WTC11 (cell line): ENCODE data around the gene DYNLT1.

ENCODE experiments used
- CREB1 ChIP-seq: sonication (generic); formaldehyde crosslinking; IDR thresholded peaks from 2 replicates; pipeline ENCODE4 v1.8.0; 2023; ENCODE audit warnings: mild to moderate bottlenecking, missing genetic modification reagents
- NFE2L1 ChIP-seq: sonication (generic); formaldehyde crosslinking; IDR thresholded peaks from 2 replicates; pipeline ENCODE4 v1.8.1; 2023; ENCODE audit warnings: missing genetic modification reagents
- NFYB ChIP-seq: sonication (generic); formaldehyde crosslinking; conservative IDR thresholded peaks from 2 replicates; pipeline ENCODE4 v1.8.0; 2022; ENCODE audit warnings: low read depth, missing genetic modification reagents
- SMAD3 ChIP-seq: sonication (generic); formaldehyde crosslinking; IDR thresholded peaks from 2 replicates; pipeline ENCODE4 v1.8.0; 2022; ENCODE audit warnings: missing genetic modification reagents, mild to moderate bottlenecking, borderline replicate concordance
- SOX15 ChIP-seq: fragments of 250-450 bp; sonication (Bioruptor Pico); IDR thresholded peaks from 2 replicates; pipeline ENCODE4 v1.9.0; 2021; ENCODE audit warnings: mild to moderate bottlenecking
- SP1 ChIP-seq: sonication (generic); formaldehyde crosslinking; conservative IDR thresholded peaks from 2 replicates; pipeline ENCODE4 v1.8.1; 2022; ENCODE audit warnings: missing genetic modification reagents
- ZNF263 ChIP-seq: sonication (generic); formaldehyde crosslinking; IDR thresholded peaks from 2 replicates; pipeline ENCODE4 v1.8.1; 2022; ENCODE audit warnings: low read depth, mild to moderate bottlenecking, moderate library complexity, missing genetic modification reagents
- TF ChIP-seq, protein P1 (sequence below): sonication (generic); formaldehyde crosslinking; IDR thresholded peaks from 2 replicates; pipeline ENCODE4 v1.8.1; 2022; ENCODE audit warnings: low read depth, mild to moderate bottlenecking, moderate library complexity, missing genetic modification reagents, borderline replicate concordance
- TF ChIP-seq, protein P2 (sequence below): fragments of 200-600 bp; IDR thresholded peaks from 2 replicates; pipeline ENCODE4 v1.8.0; 2022; ENCODE audit warnings: antibody characterized with exemption
- TF ChIP-seq, protein P3 (sequence below): sonication (generic); formaldehyde crosslinking; conservative IDR thresholded peaks from 2 replicates; pipeline ENCODE4 v1.8.1; 2022; ENCODE audit warnings: mild to moderate bottlenecking, missing genetic modification reagents
- TF ChIP-seq, protein P4 (sequence below): sonication (generic); formaldehyde crosslinking; IDR thresholded peaks from 2 replicates; pipeline ENCODE4 v1.8.1; 2023; ENCODE audit warnings: mild to moderate bottlenecking, missing genetic modification reagents, moderate library complexity

- TF ChIP-seq NFE2L1 (CRISPR knock-in tag) (no peak), NFYB (CRISPR knock-in tag) (no peak), SMAD3 (no peak), SP1 (CRISPR knock-in tag) (no peak), CREB1 (CRISPR knock-in tag) (no peak), SOX15 (CRISPR knock-in tag) (no peak), ZNF263 (CRISPR knock-in tag) (no peak)
- TF ChIP-seq, protein P1, sequence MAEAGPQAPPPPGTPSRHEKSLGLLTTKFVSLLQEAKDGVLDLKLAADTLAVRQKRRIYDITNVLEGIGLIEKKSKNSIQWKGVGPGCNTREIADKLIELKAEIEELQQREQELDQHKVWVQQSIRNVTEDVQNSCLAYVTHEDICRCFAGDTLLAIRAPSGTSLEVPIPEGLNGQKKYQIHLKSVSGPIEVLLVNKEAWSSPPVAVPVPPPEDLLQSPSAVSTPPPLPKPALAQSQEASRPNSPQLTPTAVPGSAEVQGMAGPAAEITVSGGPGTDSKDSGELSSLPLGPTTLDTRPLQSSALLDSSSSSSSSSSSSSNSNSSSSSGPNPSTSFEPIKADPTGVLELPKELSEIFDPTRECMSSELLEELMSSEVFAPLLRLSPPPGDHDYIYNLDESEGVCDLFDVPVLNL: no peak
- TF ChIP-seq, protein P2, sequence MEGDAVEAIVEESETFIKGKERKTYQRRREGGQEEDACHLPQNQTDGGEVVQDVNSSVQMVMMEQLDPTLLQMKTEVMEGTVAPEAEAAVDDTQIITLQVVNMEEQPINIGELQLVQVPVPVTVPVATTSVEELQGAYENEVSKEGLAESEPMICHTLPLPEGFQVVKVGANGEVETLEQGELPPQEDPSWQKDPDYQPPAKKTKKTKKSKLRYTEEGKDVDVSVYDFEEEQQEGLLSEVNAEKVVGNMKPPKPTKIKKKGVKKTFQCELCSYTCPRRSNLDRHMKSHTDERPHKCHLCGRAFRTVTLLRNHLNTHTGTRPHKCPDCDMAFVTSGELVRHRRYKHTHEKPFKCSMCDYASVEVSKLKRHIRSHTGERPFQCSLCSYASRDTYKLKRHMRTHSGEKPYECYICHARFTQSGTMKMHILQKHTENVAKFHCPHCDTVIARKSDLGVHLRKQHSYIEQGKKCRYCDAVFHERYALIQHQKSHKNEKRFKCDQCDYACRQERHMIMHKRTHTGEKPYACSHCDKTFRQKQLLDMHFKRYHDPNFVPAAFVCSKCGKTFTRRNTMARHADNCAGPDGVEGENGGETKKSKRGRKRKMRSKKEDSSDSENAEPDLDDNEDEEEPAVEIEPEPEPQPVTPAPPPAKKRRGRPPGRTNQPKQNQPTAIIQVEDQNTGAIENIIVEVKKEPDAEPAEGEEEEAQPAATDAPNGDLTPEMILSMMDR: no peak
- TF ChIP-seq, protein P3, sequence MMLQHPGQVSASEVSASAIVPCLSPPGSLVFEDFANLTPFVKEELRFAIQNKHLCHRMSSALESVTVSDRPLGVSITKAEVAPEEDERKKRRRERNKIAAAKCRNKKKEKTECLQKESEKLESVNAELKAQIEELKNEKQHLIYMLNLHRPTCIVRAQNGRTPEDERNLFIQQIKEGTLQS: no peak
- TF ChIP-seq, protein P4, sequence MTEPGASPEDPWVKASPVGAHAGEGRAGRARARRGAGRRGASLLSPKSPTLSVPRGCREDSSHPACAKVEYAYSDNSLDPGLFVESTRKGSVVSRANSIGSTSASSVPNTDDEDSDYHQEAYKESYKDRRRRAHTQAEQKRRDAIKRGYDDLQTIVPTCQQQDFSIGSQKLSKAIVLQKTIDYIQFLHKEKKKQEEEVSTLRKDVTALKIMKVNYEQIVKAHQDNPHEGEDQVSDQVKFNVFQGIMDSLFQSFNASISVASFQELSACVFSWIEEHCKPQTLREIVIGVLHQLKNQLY (CRISPR knock-in tag): no peak
Observed at GRCh38 chr6:158680481-158680880, 35.9 kb upstream of the DYNLT1 start.
